HG03103 (cell line): ENCODE data around the gene METTL21C.

Experiments
- ATAC-seq: cut with Tn5 transposase; IDR thresholded peaks from one replicate; pipeline ENCODE4 v1.9.1; 2021; ENCODE audit warnings: low read depth; ENCODE audit not compliant: unreplicated experiment

Gene METTL21C

GRCh38 chr13:102694937-102695336, at the start of gene METTL21C:
Gene METTL21C, minus strand, starts transcription at chr13:102695044. Its CDS starts 546 bp downstream, at chr13:102694498.
- no peak for ATAC-seq

- no peak for ATAC-seq
Measured at GRCh38 chr13:102742506-102742905, 47.7 kb upstream of the METTL21C start.

GRCh38 chr13:102742101-102742500, 47.3 kb upstream of the METTL21C start:
- no peak for ATAC-seq

GRCh38 chr13:102729560-102730270, 34.9 kb upstream of the METTL21C start:
- no peak for ATAC-seq

- ATAC-seq: no peak
Measured at GRCh38 chr13:102726430-102726829, 31.6 kb upstream of the METTL21C start.

- ATAC-seq: no peak
Measured at GRCh38 chr13:102724923-102725322, 30.1 kb upstream of the METTL21C start.

GRCh38 chr13:102721800-102722231, 27.0 kb upstream of the METTL21C start:
- no peak for ATAC-seq

- ATAC-seq: no peak
Measured at GRCh38 chr13:102718746-102719145, 23.9 kb upstream of the METTL21C start.

GRCh38 chr13:102715447-102715846, 20.6 kb upstream of the METTL21C start:
- no peak for ATAC-seq

GRCh38 chr13:102710261-102710679, 15.4 kb upstream of the METTL21C start:
- ATAC-seq: no peak

- ATAC-seq: no peak
Measured at GRCh38 chr13:102709536-102709935, 14.7 kb upstream of the METTL21C start.

- no peak for ATAC-seq
Measured at GRCh38 chr13:102708991-102709390, 14.1 kb upstream of the METTL21C start.

GRCh38 chr13:102708211-102708610, 13.4 kb upstream of the METTL21C start:
- ATAC-seq: no peak

- no peak for ATAC-seq
Measured at GRCh38 chr13:102707467-102707866, 12.6 kb upstream of the METTL21C start.

GRCh38 chr13:102704238-102705058, 9.6 kb upstream of the METTL21C start:
- no peak for ATAC-seq

- ATAC-seq: no peak
Measured at GRCh38 chr13:102703726-102704035, 8.8 kb upstream of the METTL21C start.

GRCh38 chr13:102702965-102703725, 8.3 kb upstream of the METTL21C start:
- ATAC-seq: no peak

- ATAC-seq: no peak
Measured at GRCh38 chr13:102701331-102701730, 6.5 kb upstream of the METTL21C start.

- ATAC-seq: no peak
Measured at GRCh38 chr13:102700088-102701031, 5.5 kb upstream of the METTL21C start.

- no peak for ATAC-seq
Measured at GRCh38 chr13:102699504-102699903, 4.7 kb upstream of the METTL21C start.
